Psoas muscle (tissue), 8 donors: Measurements from ENCODE around the gene MXI1. TPM values are rescaled to one million over a fixed set of nuclear protein-coding genes. Genes with fewer than 3 reads are reported as not detected.
"Not testable (repeated sequence)": the region's sequence is repeated elsewhere in the genome, so short reads cannot be mapped to it uniquely, and the experiment has no call there.

ENCODE experiments used
- ATAC-seq, 4 donors: fragments of 200-7000 bp; cut with Tn5 transposase; one replicate each; pipeline ENCODE4 v1.9.1; 2020; ENCODE audit warnings: moderate library complexity in 3 of 4, mild to moderate bottlenecking in 2 of 4
- DNase-seq, 2 donors: peaks; one replicate each; pipeline ENCODE4 v3.0.0-alpha.2; 2020
- H3K27ac ChIP-seq: fragments of 200-600 bp; one replicate; pipeline ENCODE4 v1.8.0; 2022
- H3K27me3 ChIP-seq, 3 donors: fragments of 200-600 bp in 1 of 3; one replicate each; pipeline versions ENCODE4 v1.6.1 to v1.8.0; 2013 to 2022; ENCODE audit warnings: low read length in 2 of 3, mild to moderate bottlenecking in 2 of 3, moderate library complexity in 1 of 3; ENCODE audit not compliant: insufficient read depth in 3 of 3
- H3K36me3 ChIP-seq, 2 donors: fragments of 200-600 bp in 1 of 2; one replicate each; pipeline versions ENCODE4 v1.6.1 to v1.8.0; 2013 to 2022; ENCODE audit warnings: low read depth in 1 of 2, mild to moderate bottlenecking in 1 of 2, moderate library complexity in 1 of 2; ENCODE audit not compliant: insufficient read depth in 1 of 2
- H3K4me1 ChIP-seq: fragments of 200-600 bp; one replicate; pipeline ENCODE4 v1.8.0; 2022
- H3K4me3 ChIP-seq: fragments of 200-600 bp; one replicate; pipeline ENCODE4 v1.8.0; 2022; ENCODE audit warnings: mild to moderate bottlenecking
- H3K9me3 ChIP-seq: fragments of 200-600 bp; one replicate; pipeline ENCODE4 v1.8.0; 2022
- CTCF ChIP-seq: fragments of 200-600 bp; IDR thresholded peaks from one replicate; pipeline ENCODE4 v1.8.0; 2022; ENCODE audit warnings: antibody characterized with exemption
- WGBS, 3 donors: extraction: QIAGEN DNeasy Blood & Tissue Kit; methylation state at CpG; one replicate each; pipeline versions ENCODE4 v1.1.6 to v1.1.7; 2013; 5-methylcytosine and 5-hydroxymethylcytosine counted together
- intact Hi-C, 2 donors: fragments of 100-400 bp; cut with DNase I; formaldehyde crosslinking; loops; one replicate each; pipeline versions ENCODE4 v1.11.0 to v1.14.2; 2022
- polyA plus RNA-seq, 3 donors: library from polyadenylated mRNA; stranded (reverse); fragments of 200-250 nt; gene quantifications; one replicate each; pipeline ENCODE4 v1.2.3, GENCODE V29; 2013
- total RNA-seq, 4 donors: library from RNA; stranded (reverse); fragmentation: NEBNext Ultra II Directional in 2 of 4; extraction: Animal tissue kit (Norgen Biotek cat#: 25700) in 2 of 4; gene quantifications; one replicate each; pipeline versions ENCODE4 v1.2.1 to v1.2.4, GENCODE V29; 2021 to 2023
- donor health status: healthy with polysubstance abuse.
- donor health status: DM: no; HTN: no; CAD: no; lungs with moderate emphysema.
- donor health status: Bipolar disorder and iron deficiency.
- donor health status: healthy.
- donor health status: DM: yes; HTN: yes; CAD: no.
- donor health status: DM: no; HTN: no; CAD: no.
- donor health status: DM: no; HTN: no; CAD: no.
- donor health status: DM: yes; HTN: yes; CAD: no.

MXI1 gene
- total and polyA plus RNA-seq, 7 donors = 5.5 to 50.3 (median 33.3) TPM

- no peak overlapping the region for H3K4me3 ChIP-seq
- TF ChIP-seq CTCF = no peak
- DNase-seq (no peak), ATAC-seq (no peak)
- 81 to 91% (median 87%) methylated on average over 3 of the region's 3 CpGs for WGBS, 3 donors
- peaks cover 15% of the 10 kb centered on the region for H3K4me1 ChIP-seq
- intact Hi-C loops = no loop called here
- H3K9me3 ChIP-seq = no peaks in the 10 kb centered on the region
- H3K36me3 ChIP-seq = peaks cover 0 to 17% of the 10 kb centered on the region in 2 donors
- no peak overlapping the region for H3K27ac ChIP-seq
- H3K27me3 ChIP-seq = no peaks in the 10 kb centered on the region
Observed at GRCh38 chr10:110244550-110244949, 37.1 kb downstream of the MXI1 start.

GRCh38 chr10:110247833-110248232, 40.4 kb downstream of the MXI1 start:
- Histone ChIP-seq H3K36me3 (peaks cover 0 to 17% of the 10 kb centered on the region in 2 donors), H3K4me1 (peaks cover 12% of the 10 kb centered on the region)
- H3K4me3 ChIP-seq, DNase-seq, H3K27ac ChIP-seq, H3K9me3 ChIP-seq, ATAC-seq, H3K27me3 ChIP-seq, intact Hi-C loops: not testable (repeated sequence)
- 96 to 98% (median 96%) methylated on average over 4 to 5 of the region's 5 CpGs for WGBS, 3 donors

- 85 to 100% (median 90%) methylated on average over 1 of the region's 1 CpG for WGBS, 3 donors
- intact Hi-C loops, H3K9me3 ChIP-seq, H3K27me3 ChIP-seq, ATAC-seq, DNase-seq, H3K27ac ChIP-seq, H3K4me3 ChIP-seq: not testable (repeated sequence)
- Histone ChIP-seq H3K4me1 (peaks cover 11% of the 10 kb centered on the region), H3K36me3 (peaks cover 0 to 17% of the 10 kb centered on the region in 2 donors)
Observed at GRCh38 chr10:110249489-110249888, 42.1 kb downstream of the MXI1 start.

GRCh38 chr10:110251392-110251791, 44.0 kb downstream of the MXI1 start:
- DNase-seq, H3K27me3 ChIP-seq, H3K27ac ChIP-seq, H3K4me1 ChIP-seq, ATAC-seq, intact Hi-C loops, H3K4me3 ChIP-seq, H3K36me3 ChIP-seq, H3K9me3 ChIP-seq: not testable (repeated sequence)
- 95 to 97% (median 97%) methylated on average over 1 of the region's 1 CpG for WGBS, 3 donors

GRCh38 chr10:110252151-110252550, 44.7 kb downstream of the MXI1 start:
- no peak for TF ChIP-seq CTCF
- Histone ChIP-seq H3K9me3 (peaks cover 6% of the 10 kb centered on the region), H3K27me3 (no peaks in the 10 kb centered on the region), H3K36me3 (no peaks in the 10 kb centered on the region), H3K4me3 (no peak overlapping the region), H3K27ac (no peak overlapping the region), H3K4me1 (peaks cover 8% of the 10 kb centered on the region)
- no peak for DNase-seq
- intact Hi-C loops = no loop called here
- 85 to 96% (median 90%) methylated on average over 1 of the region's 1 CpG for WGBS, 3 donors
- no peak for ATAC-seq

GRCh38 chr10:110254467-110254866, 47.1 kb downstream of the MXI1 start:
- no peak for ATAC-seq
- TF ChIP-seq CTCF = no peak

More at GRCh38 chr10:110254467-110254866, 47.1 kb downstream of the MXI1 start:
- Histone ChIP-seq H3K27me3 (no peaks in the 10 kb centered on the region), H3K9me3 (peaks cover 6% of the 10 kb centered on the region), H3K27ac (no peak overlapping the region), H3K4me3 (no peak overlapping the region), H3K4me1 (peaks cover 12% of the 10 kb centered on the region), H3K36me3 (no peaks in the 10 kb centered on the region)
- DNase-seq = no peak
- intact Hi-C loops = no loop called here
